Measurements from ENCODE around the gene DFFB. TPM values are rescaled to one million over a fixed set of nuclear protein-coding genes. Genes with fewer than 3 reads are reported as not detected.
A peak's percentile ranks its signal among the peaks of the same experiment; 100 is the strongest.

The DFFB gene
- total and polyA plus RNA-seq, 8 donors = 3.3 to 8.6 (median 5.2) TPM

- Histone ChIP-seq H3K27me3 (no peaks in the 10 kb centered on the region), H3K36me3 (no peaks in the 10 kb centered on the region), H3K4me1 (no peaks in the 10 kb centered on the region), H3K9me3 (no peaks in the 10 kb centered on the region), H3K4me3 (no peak overlapping the region), H3K27ac (no peak overlapping the region)
- no peak for ATAC-seq
- no peak for FAIRE-seq
- intact Hi-C loops (cut with DNase I) = no loop called here
- no peak for TF ChIP-seq CTCF (IDR thresholded peaks at IDR 0.05)
- peak in 1 of 6 donors; percentile 34 for DNase-seq
- WGBS, 2 donors = 30 to 36% methylated on average over 13 of the region's 13 CpGs
These were observed 67.0 kb downstream of the DFFB start for GRCh38 chr1:3924186-3924824.

- intact Hi-C loops (cut with DNase I) = no loop called here
- FAIRE-seq = no peak
- peak in 1 of 4 donors; percentile 25 for ATAC-seq
- no peak overlapping the region for H3K4me3 ChIP-seq
- WGBS, 2 donors = 30 to 39% methylated on average over 3 of the region's 3 CpGs
- no peaks in the 10 kb centered on the region for H3K36me3 ChIP-seq
- no peaks in the 10 kb centered on the region for H3K27me3 ChIP-seq
- no peak overlapping the region for H3K27ac ChIP-seq
- no peaks in the 10 kb centered on the region for H3K9me3 ChIP-seq
- TF ChIP-seq CTCF (IDR thresholded peaks at IDR 0.05) = no peak
- DNase-seq = peak in 1 of 6 donors; percentile 41
- no peaks in the 10 kb centered on the region for H3K4me1 ChIP-seq
These were observed 67.5 kb downstream of the DFFB start for GRCh38 chr1:3924825-3925220.

GRCh38 chr1:3925256-3925655, 68.0 kb downstream of the DFFB start:
- H3K9me3 ChIP-seq = no peaks in the 10 kb centered on the region
- no peaks in the 10 kb centered on the region for H3K4me1 ChIP-seq
- no peak for TF ChIP-seq CTCF (IDR thresholded peaks at IDR 0.05)
- no peaks in the 10 kb centered on the region for H3K27me3 ChIP-seq
- WGBS, 2 donors = 62 to 73% methylated on average over 12 of the region's 12 CpGs
- ATAC-seq (no peak), FAIRE-seq (no peak), DNase-seq (peak in 1 of 6 donors; percentile 39)
- H3K36me3 ChIP-seq = no peaks in the 10 kb centered on the region
- H3K4me3 ChIP-seq = no peak overlapping the region
- no peak overlapping the region for H3K27ac ChIP-seq
- intact Hi-C loops (cut with DNase I) = no loop called here

- Histone ChIP-seq H3K27ac (no peak overlapping the region), H3K4me3 (no peak overlapping the region), H3K36me3 (no peaks in the 10 kb centered on the region), H3K9me3 (no peaks in the 10 kb centered on the region), H3K4me1 (no peaks in the 10 kb centered on the region), H3K27me3 (no peaks in the 10 kb centered on the region)
- intact Hi-C loops (cut with DNase I) = no loop called here
- DNase-seq (no peak), ATAC-seq (no peak), FAIRE-seq (no peak)
- TF ChIP-seq CTCF (IDR thresholded peaks at IDR 0.05) = no peak
- 59 to 71% methylated on average over 8 of the region's 8 CpGs for WGBS, 2 donors
These were observed 68.5 kb downstream of the DFFB start for GRCh38 chr1:3925762-3926161.

GRCh38 chr1:3926956-3927355, 69.7 kb downstream of the DFFB start:
- H3K27me3 ChIP-seq = no peaks in the 10 kb centered on the region
- no peak overlapping the region for H3K4me3 ChIP-seq
- no peak for TF ChIP-seq CTCF (IDR thresholded peaks at IDR 0.05)
- DNase-seq = no peak
- no peaks in the 10 kb centered on the region for H3K36me3 ChIP-seq
- no peak for ATAC-seq
- no peaks in the 10 kb centered on the region for H3K9me3 ChIP-seq
- no peak overlapping the region for H3K27ac ChIP-seq
- intact Hi-C loops (cut with DNase I) = no loop called here
- no peaks in the 10 kb centered on the region for H3K4me1 ChIP-seq
- no peak for FAIRE-seq

Data from pancreas (tissue), 10 donors.